HepG2 (cell line): ENCODE data around the gene HAGH. TPM values are rescaled to one million over a fixed set of nuclear protein-coding genes. Genes with fewer than 3 reads are reported as not detected.

Experiments
- AGO1 ChIP-seq: fragments of 200-400 bp; formaldehyde crosslinking; IDR thresholded peaks from 2 replicates; pipeline ENCODE4 v1.6.1; 2017; ENCODE audit warnings: mild to moderate bottlenecking, low read depth, low read length, moderate library complexity; ENCODE audit not compliant: poor library complexity, severe bottlenecking
- ATF5 ChIP-seq: sonication (generic); formaldehyde crosslinking; IDR thresholded peaks from 2 replicates; pipeline ENCODE4 v1.4.0; 2020; ENCODE audit warnings: mild to moderate bottlenecking, low read depth, missing genetic modification reagents
- CCAR2 ChIP-seq: fragments of 200-400 bp; formaldehyde crosslinking; optimal IDR thresholded peaks from 2 replicates; pipeline ENCODE3; 2018; ENCODE audit warnings: low read depth, mild to moderate bottlenecking, low read length, moderate library complexity
- CEBPZ ChIP-seq: IDR thresholded peaks from 2 replicates; pipeline ENCODE4 v1.6.1; 2012; ENCODE audit warnings: low read length, improper control_type of control experiment
- FOSL1 ChIP-seq: sonication (generic); formaldehyde crosslinking; IDR thresholded peaks from 2 replicates; pipeline ENCODE4 v1.9.0; 2021; ENCODE audit warnings: missing genetic modification reagents, borderline replicate concordance
- GATAD2A ChIP-seq: IDR thresholded peaks from 2 replicates; pipeline ENCODE4 v1.6.1; 2016
- JARID2 ChIP-seq: sonication (generic); formaldehyde crosslinking; IDR thresholded peaks from 2 replicates; pipeline ENCODE4 v1.8.1; 2023; ENCODE audit warnings: missing genetic modification reagents, inconsistent platforms; ENCODE audit not compliant: insufficient replicate concordance
- KLF15 ChIP-seq: sonication (generic); formaldehyde crosslinking; IDR thresholded peaks from 2 replicates; pipeline ENCODE4 v1.8.1; 2023; ENCODE audit warnings: borderline replicate concordance, mild to moderate bottlenecking, inconsistent platforms, missing genetic modification reagents, mixed read lengths
- KLF16 ChIP-seq, 2 experiments: sonication (generic) in 1 of 2; formaldehyde crosslinking in 1 of 2; IDR thresholded peaks; 2 replicates each; pipeline versions ENCODE4 v1.6.1 to v1.8.0; 2016 to 2023; ENCODE audit warnings: missing genetic modification reagents in 2 of 2, missing compliant biosample characterization in 1 of 2
- MIER3 ChIP-seq: IDR thresholded peaks from 2 replicates; pipeline ENCODE4 v1.6.1; 2016; ENCODE audit warnings: missing compliant biosample characterization, borderline replicate concordance
- MXD1 ChIP-seq: sonication (generic); formaldehyde crosslinking; IDR thresholded peaks from 2 replicates; pipeline ENCODE4 v1.4.0; 2020; ENCODE audit warnings: mild to moderate bottlenecking, missing genetic modification reagents
- RNF2 ChIP-seq: fragments of 450-650 bp; conservative IDR thresholded peaks from 2 replicates; pipeline ENCODE4 v1.6.1; 2016; ENCODE audit warnings: low read depth
- RXRB ChIP-seq: IDR thresholded peaks from 2 replicates; pipeline ENCODE4 v1.6.1; 2016; ENCODE audit warnings: borderline replicate concordance, missing genetic modification reagents, missing compliant biosample characterization
- TCF7 ChIP-seq: sonication (generic); IDR thresholded peaks from 2 replicates; pipeline ENCODE4 v1.6.1; 2016; ENCODE audit warnings: antibody characterized with exemption, low read depth
- XBP1 ChIP-seq: sonication (generic); formaldehyde crosslinking; IDR thresholded peaks from 2 replicates; pipeline ENCODE4 v1.5.0; 2020; ENCODE audit warnings: missing genetic modification reagents
- ZBTB37 ChIP-seq: sonication (generic); formaldehyde crosslinking; IDR thresholded peaks from 2 replicates; pipeline ENCODE4 v1.4.0; 2020; ENCODE audit warnings: mild to moderate bottlenecking, missing genetic modification reagents
- ZNF232 ChIP-seq: sonication (generic); formaldehyde crosslinking; IDR thresholded peaks from 2 replicates; pipeline ENCODE4 v1.4.0; 2020; ENCODE audit warnings: missing genetic modification reagents, borderline replicate concordance
- ZNF251 ChIP-seq: sonication (generic); formaldehyde crosslinking; IDR thresholded peaks from 2 replicates; pipeline ENCODE4 v1.9.0; 2021; ENCODE audit warnings: mild to moderate bottlenecking, missing genetic modification reagents
- ZNF512B ChIP-seq: sonication (generic); formaldehyde crosslinking; IDR thresholded peaks from 2 replicates; pipeline ENCODE4 v1.5.1; 2020; ENCODE audit warnings: missing genetic modification reagents, mild to moderate bottlenecking, borderline replicate concordance
- ZNF672 ChIP-seq: sonication (generic); formaldehyde crosslinking; IDR thresholded peaks from 2 replicates; pipeline ENCODE4 v1.8.1; 2022; ENCODE audit warnings: missing genetic modification reagents
- polyA plus RNA-seq, 8 experiments: library from polyadenylated mRNA; depleted of rRNA in 3 of 8; stranded (reverse) in 7 of 8; unstranded in 1 of 8; fragments of >200 nt; fragmentation: Illumina TruSeq in 4 of 8; extraction: Trizol in 4 of 8; gene quantifications; 2 replicates each; pipeline versions ENCODE4 v1.2.1 to v1.2.3, GENCODE V29; 2011 to 2016; ENCODE audit warnings: low read depth in 4 of 8, missing spikeins in 1 of 8, mixed read lengths in 1 of 8; ENCODE audit not compliant: insufficient read depth in 1 of 8
- total RNA-seq, 5 experiments: library from RNA; depleted of rRNA; stranded (reverse); fragments of >200 nt; fragmentation: Illumina TruSeq; extraction: Trizol; gene quantifications; 2 replicates each; pipeline ENCODE4 v1.2.3, GENCODE V29; 2016; ENCODE audit warnings: low read depth in 1 of 5

The HAGH gene
- total and polyA plus RNA-seq, 2 of the 13 experiments (the other 11 are each of a cell fraction or from before 2014, with no cell fraction given), result 70.4 to 95.4 TPM

GRCh38 chr16:1782408-1783264 lies 44.0 kb downstream of the HAGH start, which contains the start of the genes NUBP2 and SPSB3 (continued):
- TF ChIP-seq ZNF512B (CRISPR knock-in tag) (no peak), ATF5 (no peak), RNF2 (0 out of 2 replicates have a peak, but pooled peaks have one; percentile 20), GATAD2A (no peak), MXD1 (CRISPR knock-in tag) (no peak), MIER3 (peak; percentile 64; the same call in 1 of the 2 replicates), ZNF232 (no peak), FOSL1 (CRISPR knock-in tag) (no peak), CEBPZ (peak; percentile 75), JARID2 (CRISPR knock-in tag) (no peak), TCF7 (no peak), ZBTB37 (CRISPR knock-in tag) (no peak), CCAR2 (no peak), XBP1 (CRISPR knock-in tag) (no peak), AGO1 (peak; percentile 99), ZNF672 (CRISPR knock-in tag) (no peak), KLF16 (CRISPR knock-in tag; IDR thresholded peaks at IDR 0.05) (peak in 1 of 2 experiments; percentile 61; a peak in 1 of 4 replicates), RXRB (peak; percentile 35), KLF15 (CRISPR knock-in tag) (peak; percentile 45; the same call in 1 of the 2 replicates), ZNF251 (no peak)
